ENCODE data around the gene CCDC81. TPM values are rescaled to one million over a fixed set of nuclear protein-coding genes. Genes with fewer than 3 reads are reported as not detected.
A peak's percentile ranks its signal among the peaks of the same experiment; 100 is the strongest.

CCDC81 gene
- total RNA-seq, 4 donors from 2014 or later = 1.4 to 1.6 TPM; not detected in 2

DNA sequence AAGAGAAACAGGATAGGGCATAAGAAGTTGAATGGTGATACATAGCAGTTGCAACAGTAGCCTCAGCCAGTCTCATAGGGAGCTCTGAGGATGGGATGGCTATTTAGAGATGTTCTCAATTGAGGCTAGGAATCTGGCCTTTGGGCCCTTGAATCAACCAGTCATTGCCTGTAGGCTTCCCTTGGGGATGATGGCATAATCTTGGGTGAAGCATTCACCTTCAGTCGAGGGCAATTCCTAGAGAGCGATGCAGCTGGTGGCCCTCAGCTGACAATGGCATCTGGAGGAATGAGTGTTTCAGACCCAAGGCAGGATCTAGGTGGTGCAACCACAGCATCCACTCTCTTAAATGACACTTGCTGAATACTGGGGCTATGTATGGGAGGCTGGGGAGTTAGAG, 61.0 kb downstream of the CCDC81 start:
- DNase-seq (ENCODE audit: low spot score) (no peak), ATAC-seq (ENCODE audit: low FRiP score) (no peak)

GRCh38 chr11:86438685-86439084, 64.0 kb downstream of the CCDC81 start:
- TF ChIP-seq, protein P1, sequence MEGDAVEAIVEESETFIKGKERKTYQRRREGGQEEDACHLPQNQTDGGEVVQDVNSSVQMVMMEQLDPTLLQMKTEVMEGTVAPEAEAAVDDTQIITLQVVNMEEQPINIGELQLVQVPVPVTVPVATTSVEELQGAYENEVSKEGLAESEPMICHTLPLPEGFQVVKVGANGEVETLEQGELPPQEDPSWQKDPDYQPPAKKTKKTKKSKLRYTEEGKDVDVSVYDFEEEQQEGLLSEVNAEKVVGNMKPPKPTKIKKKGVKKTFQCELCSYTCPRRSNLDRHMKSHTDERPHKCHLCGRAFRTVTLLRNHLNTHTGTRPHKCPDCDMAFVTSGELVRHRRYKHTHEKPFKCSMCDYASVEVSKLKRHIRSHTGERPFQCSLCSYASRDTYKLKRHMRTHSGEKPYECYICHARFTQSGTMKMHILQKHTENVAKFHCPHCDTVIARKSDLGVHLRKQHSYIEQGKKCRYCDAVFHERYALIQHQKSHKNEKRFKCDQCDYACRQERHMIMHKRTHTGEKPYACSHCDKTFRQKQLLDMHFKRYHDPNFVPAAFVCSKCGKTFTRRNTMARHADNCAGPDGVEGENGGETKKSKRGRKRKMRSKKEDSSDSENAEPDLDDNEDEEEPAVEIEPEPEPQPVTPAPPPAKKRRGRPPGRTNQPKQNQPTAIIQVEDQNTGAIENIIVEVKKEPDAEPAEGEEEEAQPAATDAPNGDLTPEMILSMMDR (IDR thresholded peaks at IDR 0.05) = no peak
- DNase-seq (ENCODE audit: low spot score) = no peak
- ATAC-seq (ENCODE audit: low FRiP score) = no peak

More for the DNA sequence above, 61.0 kb downstream of the CCDC81 start:
- TF ChIP-seq, protein P1 (IDR thresholded peaks at IDR 0.05) = no peak

GRCh38 chr11:86440305-86440716, 65.6 kb downstream of the CCDC81 start:
- DNase-seq (ENCODE audit: low spot score) (no peak), ATAC-seq (ENCODE audit: low FRiP score) (peak; percentile 94)
- TF ChIP-seq, protein P1 (IDR thresholded peaks at IDR 0.05) = no peak

DNA sequence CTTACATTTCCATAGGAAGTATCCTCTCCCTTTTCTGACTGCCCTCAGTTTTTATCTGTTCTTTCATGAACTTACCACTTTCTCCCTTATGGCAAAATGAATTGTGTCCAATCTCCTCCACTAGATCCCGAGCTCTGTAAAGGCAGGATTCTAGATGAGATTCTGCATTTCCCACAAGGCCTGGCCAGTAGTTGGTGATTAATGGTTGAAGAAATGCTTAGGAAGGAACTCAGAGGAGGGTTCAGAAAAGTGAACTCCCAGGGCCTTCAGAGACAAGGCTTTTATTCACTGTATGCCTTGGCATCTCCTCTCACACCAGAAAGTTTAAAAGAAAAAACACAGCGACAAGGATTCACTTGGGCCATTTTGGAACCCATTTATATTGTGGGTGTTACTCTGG, 66.2 kb downstream of the CCDC81 start:
- TF ChIP-seq, protein P1 (IDR thresholded peaks at IDR 0.05) = no peak
- DNase-seq (ENCODE audit: low spot score) (no peak), ATAC-seq (ENCODE audit: low FRiP score) (no peak)

DNA sequence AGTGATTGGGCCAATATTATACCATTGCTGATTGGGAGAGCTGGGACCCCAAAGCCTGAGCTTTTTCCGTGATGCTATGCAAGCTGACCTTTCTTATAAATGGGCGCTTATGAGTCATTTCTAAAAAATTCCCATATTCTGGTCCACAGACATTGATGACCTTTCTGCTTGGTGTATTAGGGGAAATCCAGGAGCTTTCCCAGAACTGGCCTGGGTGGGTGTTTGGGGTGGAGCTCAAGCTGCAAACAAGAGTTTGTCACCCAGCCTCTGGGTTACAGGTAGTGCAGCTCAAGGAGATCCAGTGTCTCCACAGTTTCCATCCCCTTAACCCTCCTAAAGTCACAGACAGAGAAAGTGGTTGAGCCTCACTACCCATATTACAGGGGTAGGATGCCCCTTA, 67.7 kb downstream of the CCDC81 start:
- no peak for DNase-seq (ENCODE audit: low spot score)
- TF ChIP-seq, protein P1 (IDR thresholded peaks at IDR 0.05) = no peak
- ATAC-seq (ENCODE audit: low FRiP score) = peak; percentile 62

DNA sequence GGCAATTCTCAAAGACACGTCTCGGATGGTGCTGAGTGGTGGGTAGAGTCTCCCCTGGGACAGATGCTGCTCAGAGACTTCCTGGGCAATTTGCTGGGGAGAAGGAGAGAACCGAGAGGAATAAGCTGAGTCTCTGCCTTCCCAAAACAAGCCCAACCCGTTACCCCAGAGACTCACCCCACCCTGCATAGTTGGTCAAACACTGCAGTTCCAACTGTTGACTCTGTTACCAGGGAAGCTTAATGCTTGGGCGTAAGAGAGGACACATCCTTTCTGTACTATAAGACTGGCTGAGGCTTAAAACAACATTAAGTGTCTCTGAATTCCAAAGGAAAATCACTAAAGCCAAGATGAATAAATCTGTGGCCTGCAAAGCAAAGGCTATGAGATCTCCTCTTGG, 68.1 kb downstream of the CCDC81 start:
- no peak for ATAC-seq (ENCODE audit: low FRiP score)
- TF ChIP-seq, protein P1 (IDR thresholded peaks at IDR 0.05) = no peak
- no peak for DNase-seq (ENCODE audit: low spot score)

- TF ChIP-seq, protein P1 (IDR thresholded peaks at IDR 0.05) = no peak
- no peak for ATAC-seq (ENCODE audit: low FRiP score)
- DNase-seq (ENCODE audit: low spot score) = no peak
Observed at GRCh38 chr11:86443415-86443814, 68.7 kb downstream of the CCDC81 start.

All from omental fat pad (tissue), 4 donors.